ENCODE measurements around the gene MEGF8. TPM values are rescaled to one million over a fixed set of nuclear protein-coding genes. Genes with fewer than 3 reads are reported as not detected.
"Not testable (repeated sequence)": the region's sequence is repeated elsewhere in the genome, so short reads cannot be mapped to it uniquely, and the experiment has no call there.

The MEGF8 gene
- total and polyA plus RNA-seq, 2 experiments from 2014 or later = 5.4 to 26.6 TPM

- H3K9me2 ChIP-seq (ENCODE audit: insufficient read depth) = no peaks in the 10 kb centered on the region
- H3K4me1 ChIP-seq (ENCODE audit: insufficient read depth) = peaks cover 5% of the 10 kb centered on the region; the same call in 1 of the 2 replicates
- no peaks in the 10 kb centered on the region for H3K9me3 ChIP-seq (ENCODE audit: low read depth)
- no peak overlapping the region for H3K4me2 ChIP-seq (ENCODE audit: unreplicated experiment)
- no peak overlapping the region for H3K4me3 ChIP-seq
- in situ Hi-C loops (cut with MboI) = no loop called here
- no peak overlapping the region for H2AFZ ChIP-seq
- no peaks in the 10 kb centered on the region for H4K20me1 ChIP-seq (ENCODE audit: insufficient read depth)
- no peak for DNase-seq
- WGBS, 2 experiments (ENCODE audit: low coverage in 1 of 2, low lambda C conversion rate in 2 of 2, missing lambda C conversion rate in 2 of 2) = 70 to 71% methylated on average over 5 of the region's 5 CpGs
- H3K27ac ChIP-seq = no peak overlapping the region
- TF ChIP-seq EZH2phosphoT487 (IDR thresholded peaks at IDR 0.05; ENCODE audit: insufficient read depth, low read depth) = no peak
- TF ChIP-seq EZH2 (IDR thresholded peaks at IDR 0.05; ENCODE audit: insufficient read depth, poor library complexity, severe bottlenecking) = no peak
- no peak overlapping the region for H3K9ac ChIP-seq
- H3K36me3 ChIP-seq (ENCODE audit: low read depth) = no peaks in the 10 kb centered on the region
- H3F3A ChIP-seq (ENCODE audit: insufficient read depth) = no peaks in the 10 kb centered on the region
- peaks cover 18% of the 10 kb centered on the region for H3K27me3 ChIP-seq (replicated peaks; ENCODE audit: insufficient read depth)
- peaks cover 35% of the 10 kb centered on the region for H3K79me2 ChIP-seq (ENCODE audit: insufficient read depth)
Observed at GRCh38 chr19:42327381-42327780, 1.9 kb downstream of the MEGF8 start.

DNA sequence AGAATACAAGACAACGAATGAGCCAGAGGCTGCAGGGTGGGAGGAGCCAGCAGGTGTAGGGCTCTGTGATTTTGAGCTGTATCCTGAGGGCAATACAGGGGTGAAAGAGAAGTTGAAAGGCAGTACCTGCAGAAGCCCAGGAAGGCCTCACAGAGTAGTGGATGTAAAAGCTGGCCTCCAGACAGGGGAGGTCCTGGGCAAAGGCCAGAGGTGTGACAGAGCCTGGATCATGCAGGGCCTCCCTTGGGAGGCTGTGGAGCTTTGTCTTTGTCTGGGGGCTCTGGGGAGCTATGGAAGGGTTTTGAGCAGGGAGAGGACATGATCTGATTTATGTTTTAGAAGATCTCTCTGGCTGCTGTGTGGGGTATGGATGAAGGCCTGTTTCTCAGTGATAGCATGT, 2.7 kb downstream of the MEGF8 start:
- 38 to 43% methylated on average over 1 of the region's 1 CpG for WGBS, 2 experiments (ENCODE audit: low coverage in 1 of 2, low lambda C conversion rate in 2 of 2, missing lambda C conversion rate in 2 of 2)
- no peak for DNase-seq
- H3K79me2 ChIP-seq (ENCODE audit: insufficient read depth) = peaks cover 35% of the 10 kb centered on the region
- no peaks in the 10 kb centered on the region for H3K9me2 ChIP-seq (ENCODE audit: insufficient read depth)
- no peak overlapping the region for H3K4me3 ChIP-seq
- H3K27me3 ChIP-seq (replicated peaks; ENCODE audit: insufficient read depth) = peaks cover 12% of the 10 kb centered on the region
- in situ Hi-C loops (cut with MboI) = no loop called here
- no peaks in the 10 kb centered on the region for H3K9me3 ChIP-seq (ENCODE audit: low read depth)
- peaks cover 5% of the 10 kb centered on the region; the same call in 1 of the 2 replicates for H3K4me1 ChIP-seq (ENCODE audit: insufficient read depth)
- H4K20me1 ChIP-seq (ENCODE audit: insufficient read depth) = no peaks in the 10 kb centered on the region
- H3K27ac ChIP-seq = no peak overlapping the region
- no peak overlapping the region for H3K4me2 ChIP-seq (ENCODE audit: unreplicated experiment)
- H3K36me3 ChIP-seq (ENCODE audit: low read depth) = no peaks in the 10 kb centered on the region
- TF ChIP-seq EZH2phosphoT487 (IDR thresholded peaks at IDR 0.05; ENCODE audit: insufficient read depth, low read depth) (no peak), EZH2 (IDR thresholded peaks at IDR 0.05; ENCODE audit: insufficient read depth, poor library complexity, severe bottlenecking) (no peak)
- no peaks in the 10 kb centered on the region for H3F3A ChIP-seq (ENCODE audit: insufficient read depth)
- H3K9ac ChIP-seq = no peak overlapping the region
- no peak overlapping the region for H2AFZ ChIP-seq

- no peaks in the 10 kb centered on the region for H3K36me3 ChIP-seq (ENCODE audit: low read depth)
- DNase-seq = no peak
- H3K27ac ChIP-seq = no peak overlapping the region
- H4K20me1 ChIP-seq (ENCODE audit: insufficient read depth) = no peaks in the 10 kb centered on the region
- peaks cover 35% of the 10 kb centered on the region for H3K79me2 ChIP-seq (ENCODE audit: insufficient read depth)
- H3K9ac ChIP-seq = no peak overlapping the region
- 0 out of 2 replicates have a peak, but pooled peaks cover 5% of the 10 kb centered on the region for H3K27me3 ChIP-seq (replicated peaks; ENCODE audit: insufficient read depth)
- H3K9me2 ChIP-seq (ENCODE audit: insufficient read depth) = no peaks in the 10 kb centered on the region
- no peak overlapping the region for H2AFZ ChIP-seq
- 75 to 78% methylated on average over 2 of the region's 2 CpGs for WGBS, 2 experiments (ENCODE audit: low coverage in 1 of 2, low lambda C conversion rate in 2 of 2, missing lambda C conversion rate in 2 of 2)
- H3K4me3 ChIP-seq = no peak overlapping the region
- H3K4me2 ChIP-seq (ENCODE audit: unreplicated experiment) = no peak overlapping the region
- no peaks in the 10 kb centered on the region for H3K9me3 ChIP-seq (ENCODE audit: low read depth)
- H3F3A ChIP-seq (ENCODE audit: insufficient read depth) = no peaks in the 10 kb centered on the region
- peaks cover 5% of the 10 kb centered on the region; the same call in 1 of the 2 replicates for H3K4me1 ChIP-seq (ENCODE audit: insufficient read depth)
- in situ Hi-C loops (cut with MboI) = no loop called here
- TF ChIP-seq EZH2 (IDR thresholded peaks at IDR 0.05; ENCODE audit: insufficient read depth, poor library complexity, severe bottlenecking) (no peak), EZH2phosphoT487 (IDR thresholded peaks at IDR 0.05; ENCODE audit: insufficient read depth, low read depth) (no peak)
Observed at GRCh38 chr19:42328854-42329253, 3.4 kb downstream of the MEGF8 start.

GRCh38 chr19:42330241-42330711, 4.8 kb downstream of the MEGF8 start:
- no peaks in the 10 kb centered on the region for H4K20me1 ChIP-seq (ENCODE audit: insufficient read depth)
- peaks cover 5% of the 10 kb centered on the region; the same call in 1 of the 2 replicates for H3K4me1 ChIP-seq (ENCODE audit: insufficient read depth)
- no peak overlapping the region for H3K4me3 ChIP-seq
- no peaks in the 10 kb centered on the region for H3K27me3 ChIP-seq (replicated peaks; ENCODE audit: insufficient read depth)
- peak overlapping the region; percentile 17; the same call in 1 of the 2 replicates for H3K9ac ChIP-seq
- 0 out of 2 replicates have a peak overlapping the region, but pooled peaks have one; percentile 21 for H3K27ac ChIP-seq
- peaks cover 35% of the 10 kb centered on the region for H3K79me2 ChIP-seq (ENCODE audit: insufficient read depth)
- in situ Hi-C loops (cut with MboI) = no loop called here
- peak; percentile 30 for DNase-seq
- H3K36me3 ChIP-seq (ENCODE audit: low read depth) = no peaks in the 10 kb centered on the region
- H3K9me3 ChIP-seq (ENCODE audit: low read depth) = no peaks in the 10 kb centered on the region
- H3F3A ChIP-seq (ENCODE audit: insufficient read depth) = no peaks in the 10 kb centered on the region
- no peaks in the 10 kb centered on the region for H3K9me2 ChIP-seq (ENCODE audit: insufficient read depth)
- 15 to 23% methylated on average over 2 of the region's 2 CpGs for WGBS, 2 experiments (ENCODE audit: low coverage in 1 of 2, low lambda C conversion rate in 2 of 2, missing lambda C conversion rate in 2 of 2)
- no peak for TF ChIP-seq EZH2phosphoT487 (IDR thresholded peaks at IDR 0.05; ENCODE audit: insufficient read depth, low read depth)
- TF ChIP-seq EZH2 (IDR thresholded peaks at IDR 0.05; ENCODE audit: insufficient read depth, poor library complexity, severe bottlenecking) = no peak
- peak overlapping the region; percentile 28 for H3K4me2 ChIP-seq (ENCODE audit: unreplicated experiment)
- H2AFZ ChIP-seq = no peak overlapping the region

- WGBS, 2 experiments (ENCODE audit: low coverage in 1 of 2, low lambda C conversion rate in 2 of 2, missing lambda C conversion rate in 2 of 2) = 93 to 95% methylated on average over 3 of the region's 3 CpGs
- in situ Hi-C loops (cut with MboI); H3K4me3 ChIP-seq; H3K27me3 ChIP-seq (replicated peaks; ENCODE audit: insufficient read depth); H3F3A ChIP-seq (ENCODE audit: insufficient read depth); H3K4me1 ChIP-seq (ENCODE audit: insufficient read depth); H3K9me3 ChIP-seq (ENCODE audit: low read depth); H3K9me2 ChIP-seq (ENCODE audit: insufficient read depth); H4K20me1 ChIP-seq (ENCODE audit: insufficient read depth); H3K27ac ChIP-seq; DNase-seq; H3K9ac ChIP-seq; H2AFZ ChIP-seq; H3K36me3 ChIP-seq (ENCODE audit: low read depth); H3K4me2 ChIP-seq (ENCODE audit: unreplicated experiment): not testable (repeated sequence)
- H3K79me2 ChIP-seq (ENCODE audit: insufficient read depth) = peaks cover 28% of the 10 kb centered on the region
Observed at GRCh38 chr19:42331333-42331732, 5.9 kb downstream of the MEGF8 start.
